ENCODE measurements around the gene SHOC2. TPM values are rescaled to one million over a fixed set of nuclear protein-coding genes. Genes with fewer than 3 reads are reported as not detected.

The SHOC2 gene
- total RNA-seq, 3 donors from 2014 or later: 60.3 to 69.7 (median 65.9) TPM

DNA sequence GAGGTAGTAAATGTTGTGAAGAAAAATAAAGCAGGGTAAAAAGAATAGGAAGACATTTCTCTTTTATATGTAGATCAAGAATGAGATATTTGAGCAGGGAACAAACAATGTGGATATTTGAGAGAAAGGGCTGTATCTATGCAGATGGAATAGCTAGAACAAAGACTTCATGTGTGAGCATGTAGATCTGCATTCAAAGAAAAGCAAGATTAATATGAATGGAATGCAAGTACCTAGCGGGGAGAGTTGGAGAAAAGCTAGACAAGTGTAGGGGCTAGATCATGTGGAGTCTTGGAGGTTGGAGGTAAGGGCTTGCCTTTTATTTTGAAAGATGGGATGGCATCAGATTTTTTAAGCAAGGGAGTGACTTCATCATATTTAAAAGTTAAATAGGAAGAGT, 27.1 kb downstream of the SHOC2 start:
- DNase-seq (ENCODE audit: low spot score in 2 of 2): no peak
- Histone ChIP-seq H3K36me3 (no peaks in the 10 kb centered on the region), H3K9me3 (no peaks in the 10 kb centered on the region), H3K4me1 (no peaks in the 10 kb centered on the region), H3K27me3 (no peaks in the 10 kb centered on the region), H3K4me3 (no peak overlapping the region), H3K27ac (no peak overlapping the region)
- no peak for TF ChIP-seq POLR2AphosphoS5 (IDR thresholded peaks at IDR 0.05)
- TF ChIP-seq, protein P1, sequence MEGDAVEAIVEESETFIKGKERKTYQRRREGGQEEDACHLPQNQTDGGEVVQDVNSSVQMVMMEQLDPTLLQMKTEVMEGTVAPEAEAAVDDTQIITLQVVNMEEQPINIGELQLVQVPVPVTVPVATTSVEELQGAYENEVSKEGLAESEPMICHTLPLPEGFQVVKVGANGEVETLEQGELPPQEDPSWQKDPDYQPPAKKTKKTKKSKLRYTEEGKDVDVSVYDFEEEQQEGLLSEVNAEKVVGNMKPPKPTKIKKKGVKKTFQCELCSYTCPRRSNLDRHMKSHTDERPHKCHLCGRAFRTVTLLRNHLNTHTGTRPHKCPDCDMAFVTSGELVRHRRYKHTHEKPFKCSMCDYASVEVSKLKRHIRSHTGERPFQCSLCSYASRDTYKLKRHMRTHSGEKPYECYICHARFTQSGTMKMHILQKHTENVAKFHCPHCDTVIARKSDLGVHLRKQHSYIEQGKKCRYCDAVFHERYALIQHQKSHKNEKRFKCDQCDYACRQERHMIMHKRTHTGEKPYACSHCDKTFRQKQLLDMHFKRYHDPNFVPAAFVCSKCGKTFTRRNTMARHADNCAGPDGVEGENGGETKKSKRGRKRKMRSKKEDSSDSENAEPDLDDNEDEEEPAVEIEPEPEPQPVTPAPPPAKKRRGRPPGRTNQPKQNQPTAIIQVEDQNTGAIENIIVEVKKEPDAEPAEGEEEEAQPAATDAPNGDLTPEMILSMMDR (IDR thresholded peaks at IDR 0.05): no peak
- TF ChIP-seq POLR2A (IDR thresholded peaks at IDR 0.05): no peak
- intact Hi-C loops (cut with DNase I; ENCODE audit: low total_unique reads): no loop called here

GRCh38 chr10:110947061-110947595, 27.7 kb downstream of the SHOC2 start:
- no peak overlapping the region for H3K4me3 ChIP-seq
- TF ChIP-seq POLR2AphosphoS5 (IDR thresholded peaks at IDR 0.05) (no peak), POLR2A (IDR thresholded peaks at IDR 0.05) (no peak)
- TF ChIP-seq, protein P1 (IDR thresholded peaks at IDR 0.05): no peak
- H3K27me3 ChIP-seq: no peaks in the 10 kb centered on the region
- intact Hi-C loops (cut with DNase I; ENCODE audit: low total_unique reads): no loop called here
- no peaks in the 10 kb centered on the region for H3K9me3 ChIP-seq
- DNase-seq (ENCODE audit: low spot score in 2 of 2): no peak
- no peaks in the 10 kb centered on the region for H3K4me1 ChIP-seq
- no peak overlapping the region for H3K27ac ChIP-seq
- H3K36me3 ChIP-seq: no peaks in the 10 kb centered on the region

DNA sequence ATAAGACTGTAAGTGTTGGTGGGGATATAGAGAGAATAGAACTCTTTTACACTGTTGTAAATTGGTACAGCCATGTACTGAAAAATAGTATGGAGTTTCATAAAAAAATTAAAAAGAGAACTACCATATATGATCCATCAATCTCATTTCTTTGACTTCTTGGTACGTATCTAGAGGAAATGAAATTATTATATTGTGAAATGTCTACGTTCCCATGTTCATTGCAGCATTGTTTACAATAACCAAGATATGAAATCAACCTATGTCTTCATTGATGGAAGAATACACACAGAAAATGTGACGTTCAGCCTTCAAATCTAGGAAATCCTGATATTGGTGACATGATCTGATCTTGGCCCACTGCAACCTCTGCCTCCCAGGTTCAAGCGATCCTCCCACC, 32.0 kb downstream of the SHOC2 start:
- H3K36me3 ChIP-seq: no peaks in the 10 kb centered on the region
- TF ChIP-seq POLR2AphosphoS5 (IDR thresholded peaks at IDR 0.05) (no peak), POLR2A (IDR thresholded peaks at IDR 0.05) (no peak)
- TF ChIP-seq, protein P1 (IDR thresholded peaks at IDR 0.05): no peak
- H3K27ac ChIP-seq: no peak overlapping the region
- no peaks in the 10 kb centered on the region for H3K4me1 ChIP-seq
- no peaks in the 10 kb centered on the region for H3K9me3 ChIP-seq
- H3K27me3 ChIP-seq: no peaks in the 10 kb centered on the region
- no peak overlapping the region for H3K4me3 ChIP-seq
- no peak for DNase-seq (ENCODE audit: low spot score in 2 of 2)
- intact Hi-C loops (cut with DNase I; ENCODE audit: low total_unique reads): no loop called here

DNA sequence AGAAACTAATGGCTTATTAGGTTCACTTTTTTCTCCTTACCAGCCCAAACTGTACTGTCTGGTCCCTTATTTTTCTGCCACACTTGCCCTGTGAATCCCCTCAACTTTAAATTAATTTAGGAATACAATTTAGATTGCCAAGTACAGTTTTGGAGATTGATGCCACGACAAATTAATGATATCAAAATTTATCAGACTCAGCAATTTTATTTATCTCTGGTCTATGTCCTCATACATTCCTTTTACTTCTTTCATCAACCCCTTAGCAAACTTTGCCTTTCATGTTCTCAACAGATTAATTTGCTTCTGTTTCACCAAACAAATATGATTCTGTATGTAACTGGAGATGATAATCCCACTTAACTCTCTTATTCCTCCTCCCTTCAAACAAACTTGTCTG, 38.2 kb downstream of the SHOC2 start:
- no peaks in the 10 kb centered on the region for H3K27me3 ChIP-seq
- H3K4me1 ChIP-seq: no peaks in the 10 kb centered on the region
- no peak overlapping the region for H3K4me3 ChIP-seq
- H3K27ac ChIP-seq: no peak overlapping the region
- no peak for TF ChIP-seq POLR2AphosphoS5 (IDR thresholded peaks at IDR 0.05)
- TF ChIP-seq, protein P1 (IDR thresholded peaks at IDR 0.05): no peak
- no peak for TF ChIP-seq POLR2A (IDR thresholded peaks at IDR 0.05)
- no peak for DNase-seq (ENCODE audit: low spot score in 2 of 2)
- intact Hi-C loops (cut with DNase I; ENCODE audit: low total_unique reads): no loop called here
- no peaks in the 10 kb centered on the region for H3K36me3 ChIP-seq
- no peaks in the 10 kb centered on the region for H3K9me3 ChIP-seq

DNA sequence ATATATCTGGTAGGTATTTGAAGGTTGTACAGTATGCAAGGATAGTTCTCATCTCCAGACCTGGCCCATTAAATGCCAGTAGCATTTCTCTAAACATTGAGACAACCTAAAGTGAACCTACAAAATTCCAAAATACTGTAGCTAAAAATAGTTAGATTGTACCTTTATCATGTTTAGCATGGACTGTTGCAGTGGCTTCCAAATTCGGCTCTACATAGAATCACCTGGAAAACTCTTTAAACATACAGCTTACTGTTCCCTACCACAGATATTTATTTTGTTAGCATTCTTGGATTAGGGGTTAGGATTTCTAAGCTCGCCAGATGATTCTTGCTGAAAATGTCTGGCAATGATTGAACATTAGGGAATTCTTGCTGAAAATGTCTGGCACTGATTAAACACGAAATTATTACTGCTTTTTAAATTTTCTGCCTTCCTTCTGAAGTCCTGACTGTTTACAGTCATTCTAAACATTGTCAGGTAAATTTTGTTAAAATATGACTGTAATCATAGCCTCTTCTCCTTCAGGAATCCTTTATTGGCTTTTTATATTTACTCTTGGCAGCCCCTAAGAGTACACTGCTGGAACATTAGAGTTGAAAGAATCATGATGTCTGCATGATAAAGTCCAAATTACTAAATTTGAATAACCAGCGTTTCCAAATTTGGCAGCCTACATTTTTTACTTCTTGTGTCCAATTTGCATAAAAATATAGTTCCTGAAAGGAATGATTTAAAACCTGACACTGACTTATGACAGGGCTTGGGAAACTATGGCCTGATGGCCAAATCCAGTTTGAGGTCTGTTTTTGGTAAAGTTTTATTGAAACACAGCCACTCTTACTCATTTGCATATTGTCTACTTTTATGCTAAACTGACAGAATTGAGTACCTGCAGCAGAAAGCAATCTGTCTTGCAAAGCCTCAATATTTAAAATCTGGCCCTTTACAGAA, 40.3 kb downstream of the SHOC2 start:
- no peak for DNase-seq (ENCODE audit: low spot score in 2 of 2)
- intact Hi-C loops (cut with DNase I; ENCODE audit: low total_unique reads): no loop called here
- Histone ChIP-seq H3K27ac (no peak overlapping the region), H3K36me3 (no peaks in the 10 kb centered on the region), H3K4me3 (no peak overlapping the region), H3K27me3 (no peaks in the 10 kb centered on the region), H3K9me3 (no peaks in the 10 kb centered on the region), H3K4me1 (no peaks in the 10 kb centered on the region)
- no peak for TF ChIP-seq POLR2AphosphoS5 (IDR thresholded peaks at IDR 0.05)
- TF ChIP-seq, protein P1 (IDR thresholded peaks at IDR 0.05): no peak
- TF ChIP-seq POLR2A (IDR thresholded peaks at IDR 0.05): no peak
